Measurements from ENCODE around the gene SLC51B. TPM values are rescaled to one million over a fixed set of nuclear protein-coding genes. Genes with fewer than 3 reads are reported as not detected.
A peak's percentile ranks its signal among the peaks of the same experiment; 100 is the strongest.

Gene SLC51B
- total RNA-seq, 2 donors from 2014 or later, result not detected

- H3K27ac ChIP-seq (ENCODE audit: low read depth, low read length), result no peak overlapping the region
- H3K9me3 ChIP-seq (ENCODE audit: control insufficient read depth, low read length), result peaks cover 5% of the 10 kb centered on the region
- no peak overlapping the region for H3K9ac ChIP-seq (ENCODE audit: extremely low read depth, low read length, poor library complexity, severe bottlenecking)
- peak; percentile 24 for DNase-seq
- no peak for TF ChIP-seq CTCF (conservative IDR thresholded peaks at IDR 0.05)
- 96% methylated on average over 4 to 5 of the region's 5 CpGs for WGBS, 2 experiments (ENCODE audit: insufficient coverage in 1 of 2, insufficient read length in 1 of 2)
- H3K27me3 Mint-ChIP-seq (ENCODE audit: insufficient read depth), result no peaks in the 10 kb centered on the region
- peaks cover 26% of the 10 kb centered on the region for H3K4me1 Mint-ChIP-seq
- no peak overlapping the region for H3K4me3 Mint-ChIP-seq
- H3K9me3 Mint-ChIP-seq, result peaks cover 4% of the 10 kb centered on the region
- peaks cover 8% of the 10 kb centered on the region for H3K36me3 ChIP-seq (ENCODE audit: control insufficient read depth, insufficient read depth, low read length)
- H3K27me3 ChIP-seq (ENCODE audit: control insufficient read depth, insufficient read depth, low read length, poor library complexity, severe bottlenecking), result no peaks in the 10 kb centered on the region
- no peak overlapping the region for H3K4me3 ChIP-seq (ENCODE audit: low read length)
- peaks cover 7% of the 10 kb centered on the region for H3K4me1 ChIP-seq (ENCODE audit: control insufficient read depth, insufficient read depth, low read length)
- H3K36me3 Mint-ChIP-seq (ENCODE audit: low read depth), result peaks cover 5% of the 10 kb centered on the region
- H3K27ac Mint-ChIP-seq, result no peak overlapping the region
Measured at GRCh38 chr15:65069779-65070546, 24.8 kb downstream of the SLC51B start.

GRCh38 chr15:65071381-65071811 lies 26.2 kb downstream of the SLC51B start:
- Histone ChIP-seq H3K36me3 (ENCODE audit: control insufficient read depth, insufficient read depth, low read length) (no peaks in the 10 kb centered on the region), H3K4me3 (ENCODE audit: low read length) (no peak overlapping the region), H3K9ac (ENCODE audit: extremely low read depth, low read length, poor library complexity, severe bottlenecking) (no peak overlapping the region), H3K4me1 (ENCODE audit: control insufficient read depth, insufficient read depth, low read length) (peaks cover 5% of the 10 kb centered on the region), H3K27me3 (ENCODE audit: control insufficient read depth, insufficient read depth, low read length, poor library complexity, severe bottlenecking) (no peaks in the 10 kb centered on the region), H3K9me3 (ENCODE audit: control insufficient read depth, low read length) (peaks cover 5% of the 10 kb centered on the region), H3K27ac (ENCODE audit: low read depth, low read length) (no peak overlapping the region)
- 80% methylated on average over 5 of the region's 5 CpGs; no CpG with 5 or more reads in 1 of the 2 experiments for WGBS, 2 experiments (ENCODE audit: insufficient coverage in 1 of 2, insufficient read length in 1 of 2)
- no peak for DNase-seq
- Mint-ChIP-seq H3K27ac (no peak overlapping the region), H3K4me1 (peaks cover 12% of the 10 kb centered on the region), H3K4me3 (no peak overlapping the region), H3K27me3 (ENCODE audit: insufficient read depth) (peaks cover 5% of the 10 kb centered on the region), H3K9me3 (peaks cover 13% of the 10 kb centered on the region), H3K36me3 (ENCODE audit: low read depth) (peaks cover under 1% of the 10 kb centered on the region)
- TF ChIP-seq CTCF (conservative IDR thresholded peaks at IDR 0.05), result no peak

- no peak overlapping the region for H3K27ac Mint-ChIP-seq
- Histone ChIP-seq H3K9ac (ENCODE audit: extremely low read depth, low read length, poor library complexity, severe bottlenecking) (no peak overlapping the region), H3K4me3 (ENCODE audit: low read length) (no peak overlapping the region), H3K4me1 (ENCODE audit: control insufficient read depth, insufficient read depth, low read length) (peaks cover 5% of the 10 kb centered on the region), H3K27ac (ENCODE audit: low read depth, low read length) (no peak overlapping the region), H3K27me3 (ENCODE audit: control insufficient read depth, insufficient read depth, low read length, poor library complexity, severe bottlenecking) (no peaks in the 10 kb centered on the region), H3K9me3 (ENCODE audit: control insufficient read depth, low read length) (peaks cover 5% of the 10 kb centered on the region), H3K36me3 (ENCODE audit: control insufficient read depth, insufficient read depth, low read length) (no peaks in the 10 kb centered on the region)
- peaks cover 1% of the 10 kb centered on the region for H3K36me3 Mint-ChIP-seq (ENCODE audit: low read depth)
- H3K27me3 Mint-ChIP-seq (ENCODE audit: insufficient read depth), result peaks cover 7% of the 10 kb centered on the region
- no peak for TF ChIP-seq CTCF (conservative IDR thresholded peaks at IDR 0.05)
- no peak overlapping the region for H3K4me3 Mint-ChIP-seq
- peaks cover 12% of the 10 kb centered on the region for H3K4me1 Mint-ChIP-seq
- H3K9me3 Mint-ChIP-seq, result peaks cover 15% of the 10 kb centered on the region
- WGBS, 2 experiments (ENCODE audit: insufficient coverage in 1 of 2, insufficient read length in 1 of 2), result 100% methylated on average over 1 of the region's 1 CpG; no CpG with 5 or more reads in 1 of the 2 experiments
- no peak for DNase-seq
Measured at GRCh38 chr15:65072027-65072426, 26.8 kb downstream of the SLC51B start.
